Trophoblast cell (in vitro differentiated cells and primary cell): ENCODE data around the gene MTCH2.

Source experiments
- DNase-seq, 2 donors: peaks; one replicate each; pipeline ENCODE4 v3.0.0-alpha.2; 2016
- H2AFZ ChIP-seq: 2 replicates; pipeline ENCODE4 v1.6.1; 2013; ENCODE audit warnings: low read length, moderate library complexity, mild to moderate bottlenecking; ENCODE audit not compliant: insufficient read depth, poor library complexity
- H2AK5ac ChIP-seq: 2 replicates; pipeline ENCODE4 v1.6.1; 2013; ENCODE audit warnings: mild to moderate bottlenecking, low read length
- H2BK120ac ChIP-seq: 2 replicates; pipeline ENCODE4 v1.6.1; 2013; ENCODE audit warnings: low read length, mild to moderate bottlenecking, moderate library complexity; ENCODE audit not compliant: insufficient read depth, poor library complexity
- H2BK12ac ChIP-seq: 2 replicates; pipeline ENCODE4 v1.6.1; 2013; ENCODE audit warnings: mild to moderate bottlenecking, low read length, moderate library complexity
- H2BK5ac ChIP-seq: 2 replicates; pipeline ENCODE4 v1.6.1; 2013; ENCODE audit warnings: low read length, low read depth, moderate library complexity, mild to moderate bottlenecking; ENCODE audit not compliant: poor library complexity
- H3K14ac ChIP-seq: 2 replicates; pipeline ENCODE4 v1.6.1; 2013; ENCODE audit warnings: mild to moderate bottlenecking, low read length
- H3K18ac ChIP-seq: 2 replicates; pipeline ENCODE4 v1.6.1; 2013; ENCODE audit warnings: mild to moderate bottlenecking, low read length
- H3K23ac ChIP-seq: 2 replicates; pipeline ENCODE4 v1.6.1; 2013; ENCODE audit warnings: low read length
- H3K27ac ChIP-seq: 2 replicates; pipeline ENCODE4 v1.5.1; 2013; ENCODE audit warnings: low read depth, mild to moderate bottlenecking, inconsistent platforms, low read length, moderate library complexity
- H3K27me3 ChIP-seq: 2 replicates; pipeline ENCODE4 v1.6.1; 2013; ENCODE audit warnings: inconsistent platforms, mild to moderate bottlenecking, low read length, moderate library complexity; ENCODE audit not compliant: insufficient read depth
- H3K36me3 ChIP-seq, 2 experiments: 1 replicate in 1 of 2; 2 replicates in 1 of 2; pipeline ENCODE4 v1.6.1; 2013; ENCODE audit warnings: low read length in 2 of 2, mild to moderate bottlenecking in 2 of 2, moderate library complexity in 1 of 2; ENCODE audit not compliant: insufficient read depth in 2 of 2, control insufficient read depth in 1 of 2
- H3K4ac ChIP-seq: 2 replicates; pipeline ENCODE4 v1.6.1; 2013; ENCODE audit warnings: low read depth, mild to moderate bottlenecking, low read length, moderate library complexity
- H3K4me1 ChIP-seq, 2 experiments: 1 replicate in 1 of 2; 2 replicates in 1 of 2; pipeline ENCODE4 v1.6.1; 2013; ENCODE audit warnings: low read length in 2 of 2, mild to moderate bottlenecking in 2 of 2, moderate library complexity in 1 of 2; ENCODE audit not compliant: insufficient read depth in 2 of 2, control insufficient read depth in 1 of 2
- H3K4me2 ChIP-seq: 2 replicates; pipeline ENCODE4 v1.6.1; 2013; ENCODE audit warnings: inconsistent platforms, mild to moderate bottlenecking, low read length, moderate library complexity
- H3K4me3 ChIP-seq: 2 replicates; pipeline ENCODE4 v1.5.1; 2013; ENCODE audit warnings: mild to moderate bottlenecking, low read depth, low read length, inconsistent platforms
- H3K79me1 ChIP-seq: one replicate; pipeline ENCODE4 v1.6.1; 2013; ENCODE audit warnings: low read length
- H3K79me2 ChIP-seq: 2 replicates; pipeline ENCODE4 v1.6.1; 2013; ENCODE audit warnings: low read length, mild to moderate bottlenecking; ENCODE audit not compliant: control insufficient read depth, insufficient read depth, poor library complexity
- H3K9ac ChIP-seq: 2 replicates; pipeline ENCODE4 v1.6.1; 2013; ENCODE audit warnings: mild to moderate bottlenecking, low read length
- H3K9me3 ChIP-seq: 2 replicates; pipeline ENCODE4 v1.6.1; 2013; ENCODE audit warnings: low read depth, mild to moderate bottlenecking, control low read depth, inconsistent platforms, low read length; ENCODE audit not compliant: insufficient read depth
- H4K12ac ChIP-seq: 2 replicates; pipeline ENCODE4 v1.6.1; 2013; ENCODE audit warnings: low read depth, mild to moderate bottlenecking, low read length, moderate library complexity
- H4K8ac ChIP-seq: 2 replicates; pipeline ENCODE4 v1.6.1; 2013; ENCODE audit warnings: low read depth, mild to moderate bottlenecking, low read length, moderate library complexity
- H4K91ac ChIP-seq: one replicate; pipeline ENCODE4 v1.6.1; 2013; ENCODE audit warnings: low read depth, mild to moderate bottlenecking, low read length, moderate library complexity
- WGBS: extraction: QIAGEN DNeasy Blood & Tissue Kit; methylation state at CpG from one replicate; pipeline ENCODE4 v1.1.7; 2013; ENCODE audit warnings: missing lambda C conversion rate; ENCODE audit not compliant: insufficient read length, insufficient coverage; ENCODE audit errors: extremely low coverage; 5-methylcytosine and 5-hydroxymethylcytosine counted together

Gene MTCH2

DNA sequence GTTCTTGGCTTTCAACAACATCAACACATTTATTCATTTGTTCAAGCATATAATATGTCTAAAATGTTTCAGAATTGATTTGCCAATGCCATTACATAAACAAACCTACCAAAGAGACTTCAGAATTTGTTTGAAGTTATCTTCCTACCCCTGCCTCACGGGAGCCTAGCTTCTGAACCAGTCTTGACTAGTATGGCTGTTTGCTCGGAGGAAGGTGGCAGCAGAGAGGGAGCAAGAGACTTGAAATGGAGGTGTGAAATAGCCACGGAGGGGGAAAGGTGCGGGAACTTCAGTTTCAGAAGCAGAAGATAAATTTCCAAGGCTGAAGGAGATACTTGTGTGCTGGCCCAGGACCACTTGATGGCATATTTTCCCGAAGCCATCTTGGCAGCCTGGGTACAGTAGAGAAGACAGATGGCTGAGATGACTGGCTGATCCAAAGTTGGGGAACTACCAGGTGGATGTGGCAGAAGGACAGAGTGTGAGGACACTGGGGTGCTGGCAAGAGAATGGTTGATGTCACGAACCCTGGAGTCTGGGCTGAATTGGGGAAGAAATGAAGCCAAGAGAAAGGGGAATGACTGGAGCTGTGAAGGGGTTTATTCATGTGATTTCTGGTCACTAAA lies 14.0 kb upstream of the MTCH2 start:
- Histone ChIP-seq H3K4me1 (peaks cover under 1 to 1% of the 10 kb centered on the region in 2 experiments), H3K9ac (no peak overlapping the region), H4K12ac (no peak overlapping the region), H4K91ac (no peak overlapping the region), H2BK5ac (no peak overlapping the region), H3K27ac (no peak overlapping the region), H3K18ac (no peak overlapping the region), H4K8ac (no peak overlapping the region), H2AK5ac (no peak overlapping the region), H3K9me3 (no peaks in the 10 kb centered on the region), H2BK12ac (no peak overlapping the region), H2BK120ac (no peak overlapping the region), H3K36me3 (no peaks in the 10 kb centered on the region), H3K4me2 (no peak overlapping the region), H3K14ac (no peak overlapping the region), H3K79me2 (no peaks in the 10 kb centered on the region), H3K23ac (no peak overlapping the region), H3K27me3 (no peaks in the 10 kb centered on the region), H3K4ac (no peak overlapping the region), H3K79me1 (no peaks in the 10 kb centered on the region), H2AFZ (no peak overlapping the region), H3K4me3 (no peak overlapping the region)
- no peak for DNase-seq
- no CpG with 5 or more reads among the region's 6 CpGs for WGBS

DNA sequence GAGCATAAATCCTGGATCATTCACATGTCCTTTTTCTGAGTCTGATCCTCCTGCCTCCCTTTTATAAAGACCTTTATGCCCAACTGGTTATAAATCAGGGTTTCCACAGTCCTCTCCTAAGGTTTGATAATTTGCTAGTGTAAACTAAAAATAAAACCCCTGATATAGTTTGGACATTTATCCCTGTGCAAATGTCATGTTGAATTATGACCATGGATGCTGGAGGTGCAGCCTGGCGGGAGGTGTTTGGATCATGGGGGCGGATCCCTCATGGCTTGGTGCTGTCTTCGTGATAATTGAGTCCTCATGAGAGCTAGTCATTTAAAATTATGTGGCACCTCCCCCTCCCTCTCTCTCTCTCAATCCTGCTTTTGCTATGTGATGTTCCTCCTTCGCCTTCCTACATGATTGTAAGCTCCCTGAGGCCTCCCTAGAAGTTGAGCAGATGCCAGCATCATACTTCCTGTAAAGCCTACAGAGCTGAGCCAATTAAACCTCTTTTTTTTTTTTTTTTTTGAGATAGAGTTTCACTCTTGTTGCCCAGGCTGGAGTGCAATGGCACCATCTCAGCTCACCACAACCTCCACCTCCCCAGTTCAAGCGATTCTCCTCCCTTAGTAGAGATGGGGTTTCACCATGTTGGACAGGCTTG lies 9.6 kb upstream of the MTCH2 start:
- H2AFZ ChIP-seq: no peak overlapping the region
- H3K4ac ChIP-seq: no peak overlapping the region
- H3K23ac ChIP-seq: no peak overlapping the region
- no peaks in the 10 kb centered on the region for H3K27me3 ChIP-seq
- no peak overlapping the region for H4K91ac ChIP-seq
- H3K4me3 ChIP-seq: no peak overlapping the region
- no peak overlapping the region for H3K9ac ChIP-seq
- H3K27ac ChIP-seq: no peak overlapping the region
- H3K14ac ChIP-seq: no peak overlapping the region
- no peak overlapping the region for H2BK5ac ChIP-seq
- no peaks in the 10 kb centered on the region for H3K36me3 ChIP-seq
- no peak overlapping the region for H2AK5ac ChIP-seq
- no peak for DNase-seq
- H3K4me2 ChIP-seq: no peak overlapping the region
- H3K79me2 ChIP-seq: no peaks in the 10 kb centered on the region
- H3K79me1 ChIP-seq: no peaks in the 10 kb centered on the region
- no peak overlapping the region for H3K18ac ChIP-seq
- peaks cover 3% of the 10 kb centered on the region in 2 experiments for H3K4me1 ChIP-seq
- H4K8ac ChIP-seq: no peak overlapping the region
- no peak overlapping the region for H2BK12ac ChIP-seq
- no CpG with 5 or more reads among the region's 5 CpGs for WGBS
- H3K9me3 ChIP-seq: no peaks in the 10 kb centered on the region
- no peak overlapping the region for H2BK120ac ChIP-seq
- no peak overlapping the region for H4K12ac ChIP-seq

GRCh38 chr11:47649276-47649675 lies 6.9 kb upstream of the MTCH2 start:
- WGBS: no CpG with 5 or more reads among the region's 3 CpGs

GRCh38 chr11:47646019-47646418 lies 3.7 kb upstream of the MTCH2 start:
- DNase-seq: no peak
- no peak overlapping the region for H3K14ac ChIP-seq
- no peak overlapping the region for H4K12ac ChIP-seq
- H3K4ac ChIP-seq: no peak overlapping the region
- H3K4me2 ChIP-seq: no peak overlapping the region
- no peak overlapping the region for H4K8ac ChIP-seq
- H3K18ac ChIP-seq: no peak overlapping the region
- no peaks in the 10 kb centered on the region for H3K27me3 ChIP-seq
- H2AFZ ChIP-seq: no peak overlapping the region
- H3K9me3 ChIP-seq: no peaks in the 10 kb centered on the region
- peaks cover 5% of the 10 kb centered on the region for H3K79me1 ChIP-seq
- H3K36me3 ChIP-seq: no peaks in the 10 kb centered on the region
- no peak overlapping the region for H3K9ac ChIP-seq
- no peak overlapping the region for H4K91ac ChIP-seq
- no CpG with 5 or more reads among the region's 6 CpGs for WGBS
- H3K4me3 ChIP-seq: no peak overlapping the region
- H3K79me2 ChIP-seq: peaks cover 5% of the 10 kb centered on the region
- no peak overlapping the region for H3K23ac ChIP-seq
- H2BK120ac ChIP-seq: no peak overlapping the region
- no peak overlapping the region for H2BK12ac ChIP-seq
- H2AK5ac ChIP-seq: no peak overlapping the region
- no peak overlapping the region for H2BK5ac ChIP-seq
- no peak overlapping the region for H3K27ac ChIP-seq
- no peaks in the 10 kb centered on the region for H3K4me1 ChIP-seq

More at GRCh38 chr11:47649276-47649675, 6.9 kb upstream of the MTCH2 start:
- Histone ChIP-seq H3K4me3 (no peak overlapping the region), H3K79me2 (no peaks in the 10 kb centered on the region), H2AFZ (no peak overlapping the region), H3K23ac (no peak overlapping the region), H4K91ac (no peak overlapping the region), H3K4me1 (peaks cover 3% of the 10 kb centered on the region in 2 experiments), H3K79me1 (no peaks in the 10 kb centered on the region), H4K12ac (no peak overlapping the region), H3K14ac (no peak overlapping the region), H3K36me3 (no peaks in the 10 kb centered on the region), H2AK5ac (no peak overlapping the region), H4K8ac (no peak overlapping the region), H3K9ac (no peak overlapping the region), H2BK120ac (no peak overlapping the region), H3K18ac (no peak overlapping the region), H3K4ac (no peak overlapping the region), H3K4me2 (no peak overlapping the region), H2BK12ac (no peak overlapping the region), H2BK5ac (no peak overlapping the region), H3K27me3 (no peaks in the 10 kb centered on the region), H3K9me3 (no peaks in the 10 kb centered on the region), H3K27ac (no peak overlapping the region)
- no peak for DNase-seq
